Osteocyte (in vitro differentiated cells): ENCODE results near the gene ST8SIA2. TPM values are rescaled to one million over a fixed set of nuclear protein-coding genes. Genes with fewer than 3 reads are reported as not detected.

ENCODE experiments used
- DNase-seq: peaks from one replicate; pipeline ENCODE4 v3.0.0; 2021; ENCODE audit warnings: mixed read lengths; ENCODE audit not compliant: unreplicated experiment; ENCODE audit errors: extremely low spot score
- H3K27ac Mint-ChIP-seq: one replicate; pipeline ENCODE4 v1.8.0; 2021; ENCODE audit warnings: mild to moderate bottlenecking, mixed read lengths; ENCODE audit not compliant: unreplicated experiment
- H3K27me3 Mint-ChIP-seq: one replicate; pipeline ENCODE4 v1.8.0; 2021; ENCODE audit warnings: mixed read lengths; ENCODE audit not compliant: unreplicated experiment
- H3K36me3 Mint-ChIP-seq: one replicate; pipeline ENCODE4 v1.8.0; 2021; ENCODE audit warnings: mixed read lengths; ENCODE audit not compliant: unreplicated experiment
- H3K4me1 Mint-ChIP-seq: one replicate; pipeline ENCODE4 v1.8.0; 2021; ENCODE audit warnings: mixed read lengths; ENCODE audit not compliant: unreplicated experiment
- H3K4me3 Mint-ChIP-seq: one replicate; pipeline ENCODE4 v1.8.0; 2021; ENCODE audit warnings: mild to moderate bottlenecking, moderate library complexity, mixed read lengths; ENCODE audit not compliant: unreplicated experiment
- H3K9me3 Mint-ChIP-seq: one replicate; pipeline ENCODE4 v1.8.0; 2021; ENCODE audit warnings: mixed read lengths; ENCODE audit not compliant: unreplicated experiment
- CTCF ChIP-seq: fragments of 200-600 bp; sonication (generic); IDR thresholded peaks from 2 replicates; pipeline ENCODE4 v1.5.0; 2021; ENCODE audit warnings: antibody characterized with exemption, mild to moderate bottlenecking, moderate library complexity
- total RNA-seq: library from RNA; stranded (reverse); gene quantifications from 2 replicates; pipeline ENCODE4 v1.2.1, GENCODE V29; 2021

ST8SIA2 gene
- total RNA-seq, 1 donor from 2014 or later = 2.1 TPM

GRCh38 chr15:92510163-92510882 is 116.6 kb downstream of the ST8SIA2 start:
- Mint-ChIP-seq H3K9me3 (peaks cover 12% of the 10 kb centered on the region), H3K36me3 (no peaks in the 10 kb centered on the region), H3K4me3 (no peak overlapping the region), H3K4me1 (no peaks in the 10 kb centered on the region), H3K27me3 (peaks cover 15% of the 10 kb centered on the region), H3K27ac (no peak overlapping the region)
- no peak for TF ChIP-seq CTCF
- no peak for DNase-seq
